GM21825 (cell line): Measurements from ENCODE around the gene SLC9A2.

Experiments
- ATAC-seq: cut with Tn5 transposase; IDR thresholded peaks from one replicate; pipeline ENCODE4 v1.9.1; 2021; ENCODE audit warnings: mild to moderate bottlenecking, moderate library complexity; ENCODE audit not compliant: unreplicated experiment

The SLC9A2 gene

GRCh38 chr2:102724553-102724952 lies 105.2 kb downstream of the SLC9A2 start:
- ATAC-seq: no peak

- ATAC-seq: no peak
These were observed 107.1 kb downstream of the SLC9A2 start for GRCh38 chr2:102726128-102727087.

- ATAC-seq: no peak
These were observed 116.2 kb downstream of the SLC9A2 start for GRCh38 chr2:102735416-102736109.

- peak; percentile 18 for ATAC-seq
These were observed 116.7 kb downstream of the SLC9A2 start for GRCh38 chr2:102736110-102736409.

- peak; percentile 95 for ATAC-seq
These were observed 117.4 kb downstream of the SLC9A2 start for GRCh38 chr2:102736410-102737409.

- peak; percentile 28 for ATAC-seq
These were observed 118.1 kb downstream of the SLC9A2 start for GRCh38 chr2:102737431-102737830.

GRCh38 chr2:102743259-102743658 lies 123.9 kb downstream of the SLC9A2 start:
- no peak for ATAC-seq

GRCh38 chr2:102748107-102748506 lies 128.8 kb downstream of the SLC9A2 start:
- no peak for ATAC-seq

- peak; percentile 76 for ATAC-seq
These were observed 130.6 kb downstream of the SLC9A2 start for GRCh38 chr2:102749938-102750337.

- no peak for ATAC-seq
These were observed 134.3 kb downstream of the SLC9A2 start for GRCh38 chr2:102753563-102754159.

GRCh38 chr2:102754456-102755145 lies 135.2 kb downstream of the SLC9A2 start:
- no peak for ATAC-seq

- no peak for ATAC-seq
These were observed 135.9 kb downstream of the SLC9A2 start for GRCh38 chr2:102755284-102755683.

- ATAC-seq: no peak
These were observed 139.1 kb downstream of the SLC9A2 start for GRCh38 chr2:102758439-102758838.
